Activated T-helper 17 cell treated with anti-CD3 and anti-CD28 coated beads, Interleukin-2, amount 50 U/mL, for 72 hours (primary cell): ENCODE measurements around the gene TRIM49D1. TPM values are rescaled to one million over a fixed set of nuclear protein-coding genes. Genes with fewer than 3 reads are reported as not detected.
"Not testable (repeated sequence)": the region's sequence is repeated elsewhere in the genome, so short reads cannot be mapped to it uniquely, and the experiment has no call there.

Experiments
- ATAC-seq: fragments of 150-1000 bp; cut with Tn5 transposase; replicated peaks from 2 replicates; pipeline ENCODE4 v1.10.0; 2021; ENCODE audit warnings: mild to moderate bottlenecking, moderate library complexity
- H3K27ac Mint-ChIP-seq: one replicate; pipeline ENCODE4 v1.8.0; 2022; ENCODE audit warnings: mixed read lengths
- H3K27me3 Mint-ChIP-seq: one replicate; pipeline ENCODE4 v1.8.0; 2022; ENCODE audit warnings: mixed read lengths
- H3K36me3 Mint-ChIP-seq: one replicate; pipeline ENCODE4 v1.8.0; 2022; ENCODE audit warnings: low read depth, mild to moderate bottlenecking, mixed read lengths
- H3K4me1 Mint-ChIP-seq: one replicate; pipeline ENCODE4 v1.8.0; 2022; ENCODE audit warnings: mixed read lengths
- H3K4me3 Mint-ChIP-seq: one replicate; pipeline ENCODE4 v1.8.0; 2022; ENCODE audit warnings: mild to moderate bottlenecking, mixed read lengths
- H3K9me3 Mint-ChIP-seq: one replicate; pipeline ENCODE4 v1.8.0; 2022; ENCODE audit warnings: mixed read lengths
- total RNA-seq, 2 donors: library from RNA; stranded (reverse); gene quantifications; one replicate each; pipeline ENCODE4 v1.2.3, GENCODE V29; 2022

Gene TRIM49D1, protein sequence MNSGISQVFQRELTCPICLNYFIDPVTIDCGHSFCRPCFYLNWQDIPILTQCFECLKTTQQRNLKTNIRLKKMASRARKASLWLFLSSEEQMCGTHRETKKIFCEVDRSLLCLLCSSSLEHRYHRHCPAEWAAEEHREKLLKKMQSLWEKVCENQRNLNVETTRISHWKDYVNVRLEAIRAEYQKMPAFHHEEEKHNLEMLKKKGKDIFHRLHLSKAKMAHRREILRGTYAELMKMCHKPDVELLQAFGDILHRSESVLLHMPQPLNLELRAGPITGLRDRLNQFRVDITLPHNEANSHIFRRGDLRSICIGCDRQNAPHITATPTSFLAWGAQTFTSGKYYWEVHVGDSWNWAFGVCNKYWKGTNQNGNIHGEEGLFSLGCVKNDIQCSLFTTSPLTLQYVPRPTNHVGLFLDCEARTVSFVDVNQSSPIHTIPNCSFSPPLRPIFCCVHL
- not detected for total RNA-seq

GRCh38 chr11:89922195-89922660 lies at the start of gene TRIM49D1:
TRIM49D1 (minus strand) TSS chr11:89922245; CDS start chr11:89917710, 4,535 bp downstream.
- no peaks in the 10 kb centered on the region for H3K27me3 Mint-ChIP-seq
- H3K27ac Mint-ChIP-seq, result no peak within 1 kb of the TSS
- H3K36me3 Mint-ChIP-seq, result no peaks in the 10 kb centered on the region
- no peak within 1 kb of the TSS for H3K4me3 Mint-ChIP-seq
- no peaks in the 10 kb centered on the region for H3K4me1 Mint-ChIP-seq
- H3K9me3 Mint-ChIP-seq, result no peaks in the 10 kb centered on the region
- no peak for ATAC-seq

- H3K27ac Mint-ChIP-seq, H3K27me3 Mint-ChIP-seq, H3K36me3 Mint-ChIP-seq, H3K9me3 Mint-ChIP-seq, H3K4me1 Mint-ChIP-seq, H3K4me3 Mint-ChIP-seq, ATAC-seq: not testable (repeated sequence)
These were observed 43.7 kb upstream of the TRIM49D1 start, which contains the start of gene TRIM64 for GRCh38 chr11:89965737-89966136. TRIM64 (plus strand) TSS chr11:89966037; CDS start chr11:89968504, 2,467 bp downstream.

DNA sequence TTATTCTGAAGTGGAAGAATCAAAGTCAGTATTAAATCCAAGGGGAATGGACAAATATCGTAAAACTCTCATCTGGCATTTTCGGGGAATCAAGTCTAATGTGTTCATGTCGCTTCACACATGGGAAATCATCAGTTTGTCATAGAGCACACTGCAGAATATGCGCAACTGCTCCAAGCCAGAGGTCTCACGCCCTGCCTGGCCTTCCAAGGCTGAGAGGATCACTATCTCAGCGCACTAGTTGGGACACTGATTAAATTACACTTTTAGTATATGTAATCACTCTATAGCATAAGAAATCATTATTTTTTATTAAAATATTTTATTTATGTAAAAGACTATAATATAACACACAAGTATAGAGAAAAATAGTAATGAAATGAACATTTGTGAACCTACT lies 38.8 kb upstream of the TRIM49D1 start:
- not testable (repeated sequence) for H3K9me3 Mint-ChIP-seq, H3K36me3 Mint-ChIP-seq, H3K4me3 Mint-ChIP-seq, H3K27ac Mint-ChIP-seq, H3K27me3 Mint-ChIP-seq, H3K4me1 Mint-ChIP-seq, ATAC-seq

DNA sequence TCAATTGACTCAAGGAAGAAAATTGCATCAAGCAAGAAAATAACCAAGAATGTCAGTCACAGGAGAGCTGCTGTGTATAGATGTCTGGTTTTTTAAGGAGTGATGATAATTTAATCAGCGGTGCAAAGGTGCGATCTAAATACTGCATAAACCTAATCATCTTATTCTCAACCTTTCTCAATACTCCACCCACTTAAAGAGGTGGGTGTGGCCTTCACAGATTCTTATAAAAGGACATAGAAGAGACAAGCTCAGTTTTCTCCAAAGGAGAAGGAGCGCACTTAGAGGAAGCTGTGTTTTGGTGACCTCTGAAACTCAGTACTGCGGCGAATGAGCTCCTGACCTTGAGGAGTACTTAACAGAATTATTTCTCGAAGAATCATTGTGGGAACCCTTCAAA lies 1.7 kb upstream of the TRIM49D1 start, which contains the start of gene TRIM49D2:
TRIM49D2 (plus strand) TSS at position 301 of the 400 bp plus-strand sequence. CDS start 2,698 bp downstream, outside the sequence.
- ATAC-seq, H3K36me3 Mint-ChIP-seq, H3K27me3 Mint-ChIP-seq, H3K27ac Mint-ChIP-seq, H3K4me1 Mint-ChIP-seq, H3K9me3 Mint-ChIP-seq, H3K4me3 Mint-ChIP-seq: not testable (repeated sequence)

DNA sequence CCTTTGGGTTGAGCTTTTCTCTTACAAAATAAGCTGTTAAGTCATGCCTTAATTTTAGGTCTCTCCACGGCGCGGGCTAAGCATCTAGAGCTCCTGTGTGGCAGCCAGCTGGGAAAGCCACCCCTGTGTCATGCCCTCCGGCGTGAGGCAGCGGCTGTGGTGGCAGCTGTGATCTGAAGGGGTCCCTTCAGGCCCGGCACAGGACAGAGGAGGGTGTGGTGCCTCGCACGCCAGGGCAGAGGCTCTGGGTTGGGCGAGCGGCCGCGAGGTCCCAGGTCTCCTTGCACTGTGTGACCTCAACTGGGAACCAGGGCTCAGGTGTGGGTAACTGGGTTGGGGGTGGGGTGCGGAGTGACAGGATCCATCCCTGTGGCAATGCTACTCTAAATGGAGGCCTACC lies 21.2 kb downstream of the TRIM49D1 start:
- not testable (repeated sequence) for H3K9me3 Mint-ChIP-seq, H3K4me1 Mint-ChIP-seq, ATAC-seq, H3K27ac Mint-ChIP-seq, H3K4me3 Mint-ChIP-seq, H3K27me3 Mint-ChIP-seq, H3K36me3 Mint-ChIP-seq

DNA sequence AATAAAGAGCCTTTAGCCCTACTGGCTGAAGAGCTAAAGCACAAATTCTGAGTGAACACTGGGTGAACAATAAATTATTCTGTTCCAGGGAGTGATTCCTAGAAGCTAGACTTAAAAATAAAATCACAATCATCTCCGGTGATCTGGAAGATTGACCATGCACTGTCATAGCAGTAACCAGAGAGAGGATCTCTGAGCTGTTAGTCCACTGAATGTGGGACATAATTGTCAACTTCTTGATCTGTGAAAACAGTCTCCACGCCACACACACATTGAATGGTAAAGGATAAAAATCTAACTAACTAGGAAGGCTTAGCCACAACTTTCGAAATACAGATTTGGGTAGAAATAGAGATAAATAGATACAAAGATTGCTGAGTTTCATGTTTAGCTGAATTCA lies 28.8 kb downstream of the TRIM49D1 start:
- H3K4me3 Mint-ChIP-seq, H3K9me3 Mint-ChIP-seq, H3K36me3 Mint-ChIP-seq, H3K4me1 Mint-ChIP-seq, H3K27ac Mint-ChIP-seq, ATAC-seq, H3K27me3 Mint-ChIP-seq: not testable (repeated sequence)

DNA sequence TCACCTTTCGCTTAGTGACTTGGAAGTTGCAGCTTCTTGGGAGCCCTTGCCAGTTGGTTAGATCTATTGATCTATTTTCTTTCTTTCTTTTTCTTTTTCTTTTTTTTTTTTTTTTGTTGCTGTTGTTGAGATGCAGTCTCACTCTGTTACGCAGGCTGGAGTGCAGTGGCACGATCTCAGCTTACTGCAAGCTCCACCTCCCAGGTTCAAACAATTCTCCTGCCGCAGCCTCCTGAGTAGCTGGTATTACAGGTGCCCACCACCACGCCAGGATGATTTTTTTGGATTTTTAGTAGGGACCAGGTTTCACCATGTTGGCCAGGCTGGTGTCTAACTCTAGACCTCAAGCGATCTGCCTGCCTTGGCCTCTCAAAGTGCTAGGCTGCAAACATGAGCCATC lies 44.5 kb downstream of the TRIM49D1 start:
- H3K27me3 Mint-ChIP-seq, H3K36me3 Mint-ChIP-seq, H3K4me3 Mint-ChIP-seq, H3K4me1 Mint-ChIP-seq, ATAC-seq, H3K9me3 Mint-ChIP-seq, H3K27ac Mint-ChIP-seq: not testable (repeated sequence)

- H3K4me3 Mint-ChIP-seq, H3K27me3 Mint-ChIP-seq, H3K27ac Mint-ChIP-seq, H3K4me1 Mint-ChIP-seq, H3K9me3 Mint-ChIP-seq, H3K36me3 Mint-ChIP-seq, ATAC-seq: not testable (repeated sequence)
These were observed 49.5 kb downstream of the TRIM49D1 start for GRCh38 chr11:89872588-89872987.

DNA sequence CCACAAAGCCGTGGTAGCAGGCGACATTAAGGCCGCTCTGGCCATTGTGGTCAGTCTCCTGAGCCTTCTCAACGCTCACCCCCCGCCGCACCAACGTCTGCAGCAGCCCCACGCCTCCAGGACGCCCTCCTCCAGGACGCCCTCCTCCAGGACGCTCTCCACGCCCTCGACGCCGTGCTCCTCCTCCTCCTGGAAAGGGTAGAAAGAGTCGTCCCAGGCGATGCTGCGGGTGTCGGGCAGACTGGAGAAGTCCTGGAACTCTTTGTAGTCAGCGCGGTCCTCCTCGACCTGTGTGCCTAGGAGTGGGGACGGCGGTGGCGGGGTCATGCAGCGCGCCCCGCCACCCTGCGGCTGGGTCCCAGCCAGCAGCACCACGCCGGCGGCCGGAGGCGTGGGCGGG lies 56.8 kb downstream of the TRIM49D1 start:
- H3K4me3 Mint-ChIP-seq, H3K27ac Mint-ChIP-seq, H3K9me3 Mint-ChIP-seq, H3K36me3 Mint-ChIP-seq, H3K27me3 Mint-ChIP-seq, ATAC-seq, H3K4me1 Mint-ChIP-seq: not testable (repeated sequence)

DNA sequence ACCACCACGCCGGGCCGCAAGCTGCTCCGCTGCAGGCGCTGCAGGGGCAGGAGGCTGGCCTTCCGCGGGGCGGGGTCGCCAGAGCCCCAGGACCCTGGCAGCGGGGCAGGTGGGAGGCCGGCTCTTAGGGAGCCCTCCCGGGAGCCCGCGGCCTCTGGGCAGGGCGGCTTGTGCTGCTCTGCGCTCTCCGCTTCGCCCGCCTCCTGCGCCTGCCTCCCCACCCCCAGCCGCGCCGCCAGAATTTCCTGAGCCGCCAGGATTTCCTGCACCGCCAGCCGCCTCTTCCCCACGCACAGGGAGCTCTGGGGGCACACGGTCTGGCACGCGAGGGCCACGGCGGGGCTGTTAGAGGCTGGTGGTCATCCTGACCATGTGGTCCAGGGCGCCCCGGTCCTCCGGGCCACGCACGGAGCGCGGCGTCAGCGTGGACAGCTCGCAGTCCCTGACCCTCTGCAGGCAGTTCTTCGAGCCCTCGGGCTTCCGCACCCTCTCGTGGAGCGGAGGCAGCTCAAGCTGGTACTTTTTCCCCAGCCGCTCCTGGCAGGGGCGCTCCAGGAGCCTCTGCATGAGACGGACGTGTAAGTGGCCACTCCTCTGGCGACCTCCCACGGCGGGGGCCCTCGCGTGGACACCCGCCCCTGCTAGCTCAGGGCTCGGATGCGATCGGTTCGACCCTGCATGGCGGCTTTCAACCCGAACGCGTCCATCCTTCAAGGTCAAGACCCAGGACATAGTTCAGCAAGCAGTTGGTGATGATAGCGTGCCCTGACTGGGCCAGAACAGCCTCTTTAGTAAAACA lies 57.9 kb downstream of the TRIM49D1 start:
- not testable (repeated sequence) for H3K36me3 Mint-ChIP-seq, H3K4me1 Mint-ChIP-seq, H3K27me3 Mint-ChIP-seq, H3K4me3 Mint-ChIP-seq, H3K27ac Mint-ChIP-seq, ATAC-seq, H3K9me3 Mint-ChIP-seq

Other genes with a start within 250 kb of the TRIM49D1 start
- gene TRIM77, start 211.9 kb downstream of the TRIM49D1 start, total RNA-seq, result not detected
- not detected for gene TRIM49, start 113.7 kb downstream of the TRIM49D1 start, total RNA-seq
- not detected for gene TRIM64B, start 43.8 kb downstream of the TRIM49D1 start, total RNA-seq
- gene TRIM49D2, start 1.8 kb upstream of the TRIM49D1 start, total RNA-seq, result not detected
- not detected for gene TRIM64, start 43.8 kb upstream of the TRIM49D1 start, total RNA-seq
- gene TRIM49C, start 108.9 kb upstream of the TRIM49D1 start, total RNA-seq, result not detected
- gene UBTFL1, start 163.7 kb upstream of the TRIM49D1 start, total RNA-seq, result not detected
- not detected for gene NAALAD2, start 212.4 kb upstream of the TRIM49D1 start, total RNA-seq